K562 (cell line): ENCODE results near the gene SLC2A4.

Source experiments
- ADNP ChIP-seq: fragments of 200-800 bp; sonication (Bioruptor generic); IDR thresholded peaks from 2 replicates; pipeline ENCODE4 v1.6.1; 2016; ENCODE audit warnings: missing genetic modification characterization, missing compliant biosample characterization
- CEBPB ChIP-seq: fragments of 450-650 bp; IDR thresholded peaks from 2 replicates; pipeline ENCODE4 v1.6.1; 2016; ENCODE audit warnings: missing genetic modification characterization, missing compliant biosample characterization
- HMGXB4 ChIP-seq: sonication (generic); formaldehyde crosslinking; IDR thresholded peaks from 2 replicates; pipeline ENCODE4 v1.8.1; 2023; ENCODE audit warnings: mild to moderate bottlenecking, missing genetic modification reagents
- SETDB1 ChIP-seq: IDR thresholded peaks from one replicate; pipeline ENCODE4 v1.6.1; 2012; ENCODE audit warnings: low read length, control low read depth, inconsistent platforms
- SMARCC2 ChIP-seq: fragments of 450-650 bp; IDR thresholded peaks from 2 replicates; pipeline ENCODE4 v1.6.1; 2017; ENCODE audit warnings: antibody characterized with exemption, moderate library complexity, mild to moderate bottlenecking, low read depth

GRCh38 chr17:7240375-7240774, 41.1 kb upstream of the SLC2A4 start:
- TF ChIP-seq ADNP (tag) = no peak
- no peak for TF ChIP-seq CEBPB (tag)
- TF ChIP-seq SETDB1 = no peak
- no peak for TF ChIP-seq SMARCC2
- TF ChIP-seq HMGXB4 (CRISPR knock-in tag) = no peak
